ENCODE measurements around the gene SRPX2. TPM values are rescaled to one million over a fixed set of nuclear protein-coding genes. Genes with fewer than 3 reads are reported as not detected.
A peak's percentile ranks its signal among the peaks of the same experiment; 100 is the strongest.
"Not testable (repeated sequence)": the region's sequence is repeated elsewhere in the genome, so short reads cannot be mapped to it uniquely, and the experiment has no call there.

The SRPX2 gene
- total RNA-seq, 1 donor from 2014 or later, result 22.0 TPM

GRCh38 chrX:100700809-100701208, 56.8 kb downstream of the SRPX2 start:
- DNase-seq, result no peak

- no peak for DNase-seq
Measured at GRCh38 chrX:100704581-100705203, 60.7 kb downstream of the SRPX2 start.

GRCh38 chrX:100710816-100711215, 66.8 kb downstream of the SRPX2 start:
- peak; percentile 66 for DNase-seq

DNA sequence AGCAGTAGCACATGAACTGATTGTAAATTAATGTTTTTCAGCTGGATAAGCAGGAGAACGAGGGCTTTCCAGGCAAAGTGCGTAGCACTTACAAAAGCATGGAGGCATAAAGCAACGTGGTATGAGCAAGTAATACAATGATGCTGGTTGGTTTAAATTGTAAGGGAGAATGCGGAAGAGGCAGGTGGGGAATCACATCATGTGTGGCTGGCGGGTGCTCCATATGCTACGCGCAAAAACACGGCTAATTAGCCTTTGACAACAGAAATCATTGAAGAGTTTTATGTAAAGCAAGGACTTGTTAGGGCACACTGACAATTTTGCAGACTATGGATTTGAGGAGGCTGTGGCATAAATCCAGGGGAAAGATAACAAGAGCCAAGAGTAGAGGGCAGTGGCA, 73.4 kb downstream of the SRPX2 start:
- DNase-seq, result no peak

DNA sequence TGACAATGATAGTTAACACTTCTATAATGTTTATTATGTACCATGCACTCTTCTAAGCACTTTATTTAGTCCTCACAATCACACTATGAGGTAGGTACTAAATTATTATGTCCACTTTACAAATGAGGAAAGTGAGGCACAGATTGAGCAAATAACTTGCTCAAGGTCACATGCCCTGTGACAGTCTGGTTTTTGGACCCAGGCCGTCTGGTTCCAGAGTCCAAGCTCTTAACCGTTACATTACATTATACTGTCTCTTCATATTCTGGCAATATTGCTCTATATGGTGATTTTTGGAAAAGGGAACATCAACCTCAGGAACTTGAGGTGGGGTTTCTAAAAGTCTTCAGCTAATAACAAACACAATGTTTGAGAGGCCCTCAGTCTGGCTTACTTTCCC, 75.1 kb downstream of the SRPX2 start:
- DNase-seq, result no peak

DNA sequence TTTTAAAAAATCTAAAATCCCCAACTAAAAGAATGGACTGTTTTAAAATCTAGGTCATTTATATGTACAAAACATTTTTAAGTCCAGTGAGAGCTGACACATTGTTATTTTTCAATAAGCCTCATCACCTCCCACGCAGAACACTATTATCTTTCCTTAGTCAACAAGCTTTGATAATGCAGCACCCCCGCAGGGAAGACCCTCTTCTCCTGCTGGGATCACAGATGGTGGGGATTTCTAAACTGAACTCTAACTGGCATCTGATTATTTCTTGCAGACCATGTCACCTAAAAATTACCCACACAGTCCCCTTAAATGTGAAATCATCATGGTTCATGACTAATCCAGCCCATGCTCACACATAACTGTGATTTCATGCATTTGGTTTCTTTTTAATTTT, 76.3 kb downstream of the SRPX2 start:
- DNase-seq, result no peak

- no peak for DNase-seq
Measured at GRCh38 chrX:100721328-100721727, 77.3 kb downstream of the SRPX2 start.

- not testable (repeated sequence) for DNase-seq
Measured at GRCh38 chrX:100724006-100724405, 80.0 kb downstream of the SRPX2 start.

Other genes starting within 250 kb of the SRPX2 start
- gene PCDH19, start 233.9 kb upstream of the SRPX2 start, total RNA-seq, result 0.60 and 0.68 TPM in 2 replicates
- 0.05 TPM in 1 of 2 replicates, not detected in the other for gene TNMD, start 59.3 kb upstream of the SRPX2 start, total RNA-seq
- 56.4 and 79.0 TPM in 2 replicates for gene TSPAN6, start 7.4 kb upstream of the SRPX2 start, total RNA-seq
- gene SYTL4, start 87.9 kb downstream of the SRPX2 start, total RNA-seq, result 31.7 and 52.4 TPM in 2 replicates
- gene CSTF2, start 176.2 kb downstream of the SRPX2 start, total RNA-seq, result 17.5 and 26.0 TPM in 2 replicates
- gene NOX1, start 230.2 kb downstream of the SRPX2 start, total RNA-seq, result not detected in 2 replicates

Measured in dermis blood vessel endothelial cell (primary cell).